Nephron progenitor cell (in vitro differentiated cells): Measurements from ENCODE around the gene HS1BP3.

Source experiments
- DNase-seq: peaks from one replicate; pipeline ENCODE4 v3.0.0; 2021
- H3K27ac Mint-ChIP-seq: 2 replicates; pipeline ENCODE4 v1.8.0; 2021; ENCODE audit warnings: mild to moderate bottlenecking, moderate library complexity, mixed read lengths
- H3K27me3 Mint-ChIP-seq: 2 replicates; pipeline ENCODE4 v1.8.0; 2021; ENCODE audit warnings: mild to moderate bottlenecking, low read depth, mixed read lengths; ENCODE audit not compliant: poor library complexity
- H3K36me3 Mint-ChIP-seq: 2 replicates; pipeline ENCODE4 v1.8.0; 2021; ENCODE audit warnings: low read depth, mixed read lengths
- H3K4me1 Mint-ChIP-seq: 2 replicates; pipeline ENCODE4 v1.8.0; 2021; ENCODE audit warnings: mixed read lengths
- H3K4me3 Mint-ChIP-seq: 2 replicates; pipeline ENCODE4 v1.8.0; 2021; ENCODE audit warnings: mild to moderate bottlenecking, moderate library complexity, mixed read lengths
- H3K9me3 Mint-ChIP-seq: 2 replicates; pipeline ENCODE4 v1.8.0; 2021; ENCODE audit warnings: mild to moderate bottlenecking, moderate library complexity, mixed read lengths
- CTCF ChIP-seq: fragments of 200-600 bp; sonication (generic); IDR thresholded peaks from 2 replicates; pipeline ENCODE4 v1.5.0; 2021; ENCODE audit warnings: antibody characterized with exemption

The HS1BP3 gene

GRCh38 chr2:20584045-20584398 lies 66.9 kb downstream of the HS1BP3 start:
- Mint-ChIP-seq H3K36me3 (no peaks in the 10 kb centered on the region), H3K27ac (peak overlapping the region; percentile 96), H3K9me3 (peaks cover 8% of the 10 kb centered on the region), H3K27me3 (peaks cover 7% of the 10 kb centered on the region), H3K4me1 (peaks cover 57% of the 10 kb centered on the region), H3K4me3 (peak overlapping the region; percentile 28)
- DNase-seq: no peak
- TF ChIP-seq CTCF: no peak

- no peak overlapping the region for H3K4me3 Mint-ChIP-seq
- peaks cover 8% of the 10 kb centered on the region for H3K9me3 Mint-ChIP-seq
- peak overlapping the region; percentile 96 for H3K27ac Mint-ChIP-seq
- TF ChIP-seq CTCF: no peak
- DNase-seq: no peak
- peaks cover 56% of the 10 kb centered on the region for H3K4me1 Mint-ChIP-seq
- no peaks in the 10 kb centered on the region for H3K36me3 Mint-ChIP-seq
- H3K27me3 Mint-ChIP-seq: peaks cover 7% of the 10 kb centered on the region
These were observed 67.4 kb downstream of the HS1BP3 start for GRCh38 chr2:20583425-20583881.

GRCh38 chr2:20582600-20583221 lies 68.2 kb downstream of the HS1BP3 start:
- peaks cover 58% of the 10 kb centered on the region for H3K4me1 Mint-ChIP-seq
- peaks cover 8% of the 10 kb centered on the region for H3K9me3 Mint-ChIP-seq
- no peaks in the 10 kb centered on the region for H3K36me3 Mint-ChIP-seq
- no peak overlapping the region for H3K27ac Mint-ChIP-seq
- no peak for DNase-seq
- no peak for TF ChIP-seq CTCF
- H3K27me3 Mint-ChIP-seq: peaks cover 7% of the 10 kb centered on the region
- H3K4me3 Mint-ChIP-seq: no peak overlapping the region

- Mint-ChIP-seq H3K27ac (no peak overlapping the region), H3K9me3 (peaks cover 8% of the 10 kb centered on the region), H3K36me3 (no peaks in the 10 kb centered on the region), H3K27me3 (peaks cover 3% of the 10 kb centered on the region), H3K4me1 (peaks cover 59% of the 10 kb centered on the region), H3K4me3 (no peak overlapping the region)
- no peak for DNase-seq
- no peak for TF ChIP-seq CTCF
These were observed 70.0 kb downstream of the HS1BP3 start for GRCh38 chr2:20580690-20581437.

GRCh38 chr2:20579866-20580265 lies 71.0 kb downstream of the HS1BP3 start:
- Mint-ChIP-seq H3K9me3 (peaks cover 8% of the 10 kb centered on the region), H3K4me3 (no peak overlapping the region), H3K27me3 (peaks cover 3% of the 10 kb centered on the region), H3K36me3 (no peaks in the 10 kb centered on the region), H3K27ac (peak overlapping the region; percentile 93), H3K4me1 (peaks cover 59% of the 10 kb centered on the region)
- TF ChIP-seq CTCF: no peak
- DNase-seq: no peak
